ENCODE measurements around the gene ZNF177. TPM values are rescaled to one million over a fixed set of nuclear protein-coding genes. Genes with fewer than 3 reads are reported as not detected.

The ZNF177 gene
- total RNA-seq, 1 donor from 2014 or later: 20.9 TPM

DNA sequence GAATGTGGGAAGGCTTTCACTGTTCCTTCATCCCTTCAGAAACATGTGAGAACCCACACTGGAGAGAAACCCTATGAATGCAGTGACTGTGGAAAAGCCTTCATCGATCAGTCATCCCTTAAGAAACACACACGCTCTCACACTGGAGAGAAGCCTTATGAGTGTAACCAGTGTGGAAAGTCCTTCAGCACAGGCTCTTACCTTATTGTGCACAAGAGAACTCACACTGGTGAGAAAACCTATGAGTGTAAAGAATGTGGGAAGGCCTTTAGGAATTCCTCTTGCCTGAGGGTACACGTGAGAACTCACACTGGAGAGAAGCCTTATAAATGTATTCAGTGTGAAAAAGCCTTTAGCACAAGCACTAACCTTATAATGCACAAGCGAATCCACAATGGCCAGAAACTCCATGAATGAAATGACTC, 18.6 kb downstream of the ZNF177 start:
- Histone ChIP-seq H3K9me3 (ENCODE audit: low read depth) (peaks cover 64% of the 10 kb centered on the region), H3K4me2 (no peak overlapping the region), H3K9ac (no peak overlapping the region), H3K4me1 (no peaks in the 10 kb centered on the region), H4K20me1 (ENCODE audit: low read depth) (no peaks in the 10 kb centered on the region), H3K79me2 (ENCODE audit: low read depth) (no peaks in the 10 kb centered on the region), H3F3A (ENCODE audit: low read depth) (no peaks in the 10 kb centered on the region), H3K36me3 (peaks cover 52% of the 10 kb centered on the region), H3K27ac (no peak overlapping the region), H3K27me3 (no peaks in the 10 kb centered on the region), H3K4me3 (no peak overlapping the region), H2AFZ (replicated peaks) (no peak overlapping the region)
- H3K9me3 Mint-ChIP-seq: peaks cover 85% of the 10 kb centered on the region
- H3K4me3 Mint-ChIP-seq: no peak overlapping the region
- H3K27ac Mint-ChIP-seq: no peak overlapping the region
- DNase-seq (ENCODE audit: low spot score): no peak
- peaks cover 73% of the 10 kb centered on the region for H3K36me3 Mint-ChIP-seq
- TF ChIP-seq EZH2phosphoT487 (IDR thresholded peaks at IDR 0.05): no peak
- TF ChIP-seq, protein P1, sequence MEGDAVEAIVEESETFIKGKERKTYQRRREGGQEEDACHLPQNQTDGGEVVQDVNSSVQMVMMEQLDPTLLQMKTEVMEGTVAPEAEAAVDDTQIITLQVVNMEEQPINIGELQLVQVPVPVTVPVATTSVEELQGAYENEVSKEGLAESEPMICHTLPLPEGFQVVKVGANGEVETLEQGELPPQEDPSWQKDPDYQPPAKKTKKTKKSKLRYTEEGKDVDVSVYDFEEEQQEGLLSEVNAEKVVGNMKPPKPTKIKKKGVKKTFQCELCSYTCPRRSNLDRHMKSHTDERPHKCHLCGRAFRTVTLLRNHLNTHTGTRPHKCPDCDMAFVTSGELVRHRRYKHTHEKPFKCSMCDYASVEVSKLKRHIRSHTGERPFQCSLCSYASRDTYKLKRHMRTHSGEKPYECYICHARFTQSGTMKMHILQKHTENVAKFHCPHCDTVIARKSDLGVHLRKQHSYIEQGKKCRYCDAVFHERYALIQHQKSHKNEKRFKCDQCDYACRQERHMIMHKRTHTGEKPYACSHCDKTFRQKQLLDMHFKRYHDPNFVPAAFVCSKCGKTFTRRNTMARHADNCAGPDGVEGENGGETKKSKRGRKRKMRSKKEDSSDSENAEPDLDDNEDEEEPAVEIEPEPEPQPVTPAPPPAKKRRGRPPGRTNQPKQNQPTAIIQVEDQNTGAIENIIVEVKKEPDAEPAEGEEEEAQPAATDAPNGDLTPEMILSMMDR (IDR thresholded peaks at IDR 0.05): no peak
- no peak for TF ChIP-seq EZH2 (IDR thresholded peaks at IDR 0.05)
- H3K27me3 Mint-ChIP-seq (ENCODE audit: insufficient read depth, low read depth): peaks cover 7% of the 10 kb centered on the region
- no peaks in the 10 kb centered on the region for H3K4me1 Mint-ChIP-seq

DNA sequence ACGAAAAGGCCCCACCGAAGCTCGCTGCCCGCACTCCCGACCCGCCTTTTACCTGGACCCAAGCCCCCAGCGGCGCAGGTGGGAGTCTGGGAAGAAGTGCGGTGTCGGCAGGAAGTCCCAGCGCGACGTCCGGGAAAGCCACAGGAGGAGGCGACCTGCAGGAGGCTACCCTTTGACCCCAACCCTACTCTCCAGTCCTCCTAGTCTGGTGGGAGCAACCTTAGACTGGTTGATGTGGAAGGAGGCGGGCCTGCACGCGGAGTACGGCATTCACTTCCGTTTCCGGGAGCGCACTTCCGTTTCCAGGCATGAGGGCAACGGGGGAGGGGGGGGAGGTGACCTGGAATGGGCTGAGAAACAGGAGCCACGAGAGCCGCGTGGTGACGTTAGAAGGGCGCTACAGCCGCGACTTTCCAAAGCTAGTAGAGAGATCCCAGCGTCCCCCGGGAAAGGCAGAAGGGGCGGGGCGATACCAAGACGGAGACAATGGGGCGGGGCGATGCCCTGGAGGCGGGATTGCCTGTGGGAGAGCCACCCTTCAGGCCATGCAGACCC, 44.1 kb downstream of the ZNF177 start:
- no peaks in the 10 kb centered on the region for H4K20me1 ChIP-seq (ENCODE audit: low read depth)
- no peaks in the 10 kb centered on the region for H3K9me3 ChIP-seq (ENCODE audit: low read depth)
- no peaks in the 10 kb centered on the region for H3K4me1 ChIP-seq
- Mint-ChIP-seq H3K4me1 (no peaks in the 10 kb centered on the region), H3K9me3 (peaks cover 35% of the 10 kb centered on the region), H3K36me3 (peaks cover 11% of the 10 kb centered on the region), H3K4me3 (no peak overlapping the region), H3K27me3 (ENCODE audit: insufficient read depth, low read depth) (no peaks in the 10 kb centered on the region), H3K27ac (no peak overlapping the region)
- H2AFZ ChIP-seq (replicated peaks): no peak overlapping the region
- no peaks in the 10 kb centered on the region for H3K79me2 ChIP-seq (ENCODE audit: low read depth)
- no peak overlapping the region for H3K9ac ChIP-seq
- no peak overlapping the region for H3K4me2 ChIP-seq
- no peak overlapping the region for H3K27ac ChIP-seq
- H3K27me3 ChIP-seq: no peaks in the 10 kb centered on the region
- H3F3A ChIP-seq (ENCODE audit: low read depth): no peaks in the 10 kb centered on the region
- peaks cover under 1% of the 10 kb centered on the region for H3K36me3 ChIP-seq
- TF ChIP-seq EZH2 (IDR thresholded peaks at IDR 0.05): no peak
- no peak for TF ChIP-seq EZH2phosphoT487 (IDR thresholded peaks at IDR 0.05)
- TF ChIP-seq, protein P1 (IDR thresholded peaks at IDR 0.05): no peak
- H3K4me3 ChIP-seq: no peak overlapping the region
- DNase-seq (ENCODE audit: low spot score): no peak

DNA sequence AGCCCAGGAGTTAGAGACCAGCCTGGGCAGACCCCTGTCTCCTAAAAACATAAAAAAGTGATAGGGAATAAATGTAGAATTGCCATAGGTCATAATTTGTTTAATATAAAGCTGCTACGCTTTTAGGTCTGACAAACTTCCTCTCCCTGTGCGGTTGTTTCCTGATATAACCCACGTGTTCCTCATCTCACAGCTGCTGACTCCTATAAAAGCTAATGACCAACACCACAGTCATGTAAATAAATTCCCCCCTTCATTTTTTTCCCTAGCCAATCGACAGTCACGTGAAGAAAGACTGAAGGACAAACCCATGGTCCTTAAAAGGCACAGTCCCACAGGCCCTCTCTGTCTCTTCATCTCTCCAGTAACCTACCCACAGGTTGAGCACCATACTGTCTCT, 45.0 kb downstream of the ZNF177 start:
- peaks cover 8% of the 10 kb centered on the region for H3K9me3 ChIP-seq (ENCODE audit: low read depth)
- no peaks in the 10 kb centered on the region for H3K27me3 Mint-ChIP-seq (ENCODE audit: insufficient read depth, low read depth)
- no peaks in the 10 kb centered on the region for H3K4me1 Mint-ChIP-seq
- no peak overlapping the region for H3K4me3 ChIP-seq
- no peak overlapping the region for H3K9ac ChIP-seq
- no peak overlapping the region for H3K4me2 ChIP-seq
- no peak overlapping the region for H3K27ac ChIP-seq
- H3K9me3 Mint-ChIP-seq: peaks cover 42% of the 10 kb centered on the region
- H4K20me1 ChIP-seq (ENCODE audit: low read depth): no peaks in the 10 kb centered on the region
- peaks cover 10% of the 10 kb centered on the region for H3K36me3 ChIP-seq
- no peak overlapping the region for H3K27ac Mint-ChIP-seq
- H3F3A ChIP-seq (ENCODE audit: low read depth): no peaks in the 10 kb centered on the region
- DNase-seq (ENCODE audit: low spot score): no peak
- peaks cover 21% of the 10 kb centered on the region for H3K36me3 Mint-ChIP-seq
- H3K4me1 ChIP-seq: no peaks in the 10 kb centered on the region
- TF ChIP-seq, protein P1 (IDR thresholded peaks at IDR 0.05): no peak
- TF ChIP-seq EZH2phosphoT487 (IDR thresholded peaks at IDR 0.05) (no peak), EZH2 (IDR thresholded peaks at IDR 0.05) (no peak)
- H3K79me2 ChIP-seq (ENCODE audit: low read depth): no peaks in the 10 kb centered on the region
- no peak overlapping the region for H2AFZ ChIP-seq (replicated peaks)
- H3K27me3 ChIP-seq: no peaks in the 10 kb centered on the region
- H3K4me3 Mint-ChIP-seq: no peak overlapping the region

Measured in neural progenitor cell (in vitro differentiated cells).